MM.1S (cell line): ENCODE results near the gene CHST7.

ENCODE experiments used
- DNase-seq: peaks from one replicate; pipeline ENCODE4 v3.0.0-alpha.2; 2015
- H2AFZ ChIP-seq: fragments of 300-600 bp; sonication (generic); 2 replicates; pipeline ENCODE4 v1.6.0; 2016; ENCODE audit warnings: antibody characterized with exemption, low read length
- H3F3A ChIP-seq: fragments of 300-600 bp; sonication (generic); 2 replicates; pipeline ENCODE4 v1.6.1; 2016; ENCODE audit warnings: mild to moderate bottlenecking, antibody characterized with exemption, low read length, moderate library complexity, mixed read lengths; ENCODE audit not compliant: insufficient read depth
- H3K27ac ChIP-seq: fragments of 300-600 bp; sonication (generic); 2 replicates; pipeline ENCODE4 v1.5.1; 2016; ENCODE audit warnings: mild to moderate bottlenecking, low read length
- H3K27me3 ChIP-seq: fragments of 300-600 bp; sonication (generic); replicated peaks from 2 replicates; pipeline ENCODE4 v1.6.0; 2016; ENCODE audit warnings: low read length; ENCODE audit not compliant: insufficient read depth
- H3K36me3 ChIP-seq: fragments of 300-600 bp; sonication (generic); replicated peaks from 2 replicates; pipeline ENCODE4 v1.6.1; 2016; ENCODE audit warnings: mild to moderate bottlenecking, low read length, mixed read lengths; ENCODE audit not compliant: insufficient read depth
- H3K4me1 ChIP-seq: fragments of 300-600 bp; sonication (generic); 2 replicates; pipeline ENCODE4 v1.6.1; 2016; ENCODE audit warnings: low read length, mixed read lengths
- H3K4me2 ChIP-seq: fragments of 300-600 bp; sonication (generic); 2 replicates; pipeline ENCODE4 v1.6.0; 2016; ENCODE audit warnings: low read depth, low read length
- H3K4me3 ChIP-seq: fragments of 300-600 bp; sonication (generic); 2 replicates; pipeline ENCODE4 v1.5.1; 2016; ENCODE audit warnings: low read length, mixed read lengths
- H3K79me2 ChIP-seq: fragments of 300-600 bp; sonication (generic); 2 replicates; pipeline ENCODE4 v1.6.1; 2016; ENCODE audit warnings: mixed run types, low read length, mixed read lengths
- H3K9ac ChIP-seq: fragments of 300-600 bp; sonication (generic); 2 replicates; pipeline ENCODE4 v1.6.1; 2016; ENCODE audit warnings: low read length, mixed read lengths
- H3K9me2 ChIP-seq: fragments of 300-600 bp; sonication (generic); replicated peaks from 2 replicates; pipeline ENCODE4 v1.6.1; 2016; ENCODE audit warnings: mild to moderate bottlenecking, low read length, mixed read lengths; ENCODE audit not compliant: insufficient read depth
- H3K9me3 ChIP-seq: fragments of 300-600 bp; sonication (generic); replicated peaks from 2 replicates; pipeline ENCODE4 v1.6.1; 2016; ENCODE audit warnings: mild to moderate bottlenecking, low read length, mixed read lengths; ENCODE audit not compliant: insufficient read depth
- H4K20me1 ChIP-seq: fragments of 300-600 bp; sonication (generic); 2 replicates; pipeline ENCODE4 v1.6.1; 2016; ENCODE audit warnings: mild to moderate bottlenecking, low read length, moderate library complexity, mixed read lengths; ENCODE audit not compliant: insufficient read depth
- EZH2 ChIP-seq: fragments of 300-600 bp; sonication (generic); optimal IDR thresholded peaks from 2 replicates; pipeline ENCODE3; 2017; ENCODE audit warnings: low read depth, mild to moderate bottlenecking, antibody characterized with exemption, low read length, mixed read lengths
- EZH2phosphoT487 ChIP-seq: fragments of 300-600 bp; sonication (generic); IDR thresholded peaks from 2 replicates; pipeline ENCODE4 v1.6.1; 2018; ENCODE audit warnings: antibody characterized with exemption, low read length
- TF ChIP-seq, protein P1 (sequence below): fragments of 300-600 bp; sonication (generic); IDR thresholded peaks from 2 replicates; pipeline ENCODE4 v1.5.1; 2016; ENCODE audit warnings: antibody characterized with exemption, low read length, mixed read lengths

The CHST7 gene

DNA sequence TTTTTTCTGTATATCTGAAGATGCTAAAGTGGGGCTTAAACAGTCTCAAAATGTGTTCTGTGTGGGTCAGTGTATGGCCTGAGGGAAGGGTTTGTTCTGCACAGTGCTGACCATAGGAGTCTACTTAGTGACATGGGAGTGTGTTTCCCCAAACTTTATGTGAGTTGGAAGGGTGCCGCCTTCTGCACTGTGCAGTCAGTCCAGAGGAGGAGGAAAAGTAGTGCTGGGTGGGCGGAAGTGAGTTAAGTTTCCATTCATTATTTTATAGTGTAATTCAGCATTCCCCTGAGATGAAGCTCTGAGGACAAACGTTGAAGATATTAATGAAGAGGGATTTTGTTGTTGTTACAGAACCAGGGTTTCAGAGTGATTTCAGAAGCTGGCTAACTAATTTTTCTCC, 2.9 kb downstream of the CHST7 start:
- Histone ChIP-seq H3K4me1 (peaks cover 10% of the 10 kb centered on the region), H3K27me3 (no peaks in the 10 kb centered on the region), H3K79me2 (peaks cover 12% of the 10 kb centered on the region; the same call in 1 of the 2 replicates), H3K27ac (no peak overlapping the region), H3K9ac (no peak overlapping the region), H3K9me2 (no peaks in the 10 kb centered on the region), H4K20me1 (no peaks in the 10 kb centered on the region), H3K36me3 (no peaks in the 10 kb centered on the region), H3K9me3 (no peaks in the 10 kb centered on the region), H2AFZ (no peak overlapping the region), H3K4me3 (no peak overlapping the region), H3F3A (peaks cover 18% of the 10 kb centered on the region), H3K4me2 (no peak overlapping the region)
- TF ChIP-seq, protein P1, sequence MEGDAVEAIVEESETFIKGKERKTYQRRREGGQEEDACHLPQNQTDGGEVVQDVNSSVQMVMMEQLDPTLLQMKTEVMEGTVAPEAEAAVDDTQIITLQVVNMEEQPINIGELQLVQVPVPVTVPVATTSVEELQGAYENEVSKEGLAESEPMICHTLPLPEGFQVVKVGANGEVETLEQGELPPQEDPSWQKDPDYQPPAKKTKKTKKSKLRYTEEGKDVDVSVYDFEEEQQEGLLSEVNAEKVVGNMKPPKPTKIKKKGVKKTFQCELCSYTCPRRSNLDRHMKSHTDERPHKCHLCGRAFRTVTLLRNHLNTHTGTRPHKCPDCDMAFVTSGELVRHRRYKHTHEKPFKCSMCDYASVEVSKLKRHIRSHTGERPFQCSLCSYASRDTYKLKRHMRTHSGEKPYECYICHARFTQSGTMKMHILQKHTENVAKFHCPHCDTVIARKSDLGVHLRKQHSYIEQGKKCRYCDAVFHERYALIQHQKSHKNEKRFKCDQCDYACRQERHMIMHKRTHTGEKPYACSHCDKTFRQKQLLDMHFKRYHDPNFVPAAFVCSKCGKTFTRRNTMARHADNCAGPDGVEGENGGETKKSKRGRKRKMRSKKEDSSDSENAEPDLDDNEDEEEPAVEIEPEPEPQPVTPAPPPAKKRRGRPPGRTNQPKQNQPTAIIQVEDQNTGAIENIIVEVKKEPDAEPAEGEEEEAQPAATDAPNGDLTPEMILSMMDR, result no peak
- no peak for TF ChIP-seq EZH2
- no peak for DNase-seq

DNA sequence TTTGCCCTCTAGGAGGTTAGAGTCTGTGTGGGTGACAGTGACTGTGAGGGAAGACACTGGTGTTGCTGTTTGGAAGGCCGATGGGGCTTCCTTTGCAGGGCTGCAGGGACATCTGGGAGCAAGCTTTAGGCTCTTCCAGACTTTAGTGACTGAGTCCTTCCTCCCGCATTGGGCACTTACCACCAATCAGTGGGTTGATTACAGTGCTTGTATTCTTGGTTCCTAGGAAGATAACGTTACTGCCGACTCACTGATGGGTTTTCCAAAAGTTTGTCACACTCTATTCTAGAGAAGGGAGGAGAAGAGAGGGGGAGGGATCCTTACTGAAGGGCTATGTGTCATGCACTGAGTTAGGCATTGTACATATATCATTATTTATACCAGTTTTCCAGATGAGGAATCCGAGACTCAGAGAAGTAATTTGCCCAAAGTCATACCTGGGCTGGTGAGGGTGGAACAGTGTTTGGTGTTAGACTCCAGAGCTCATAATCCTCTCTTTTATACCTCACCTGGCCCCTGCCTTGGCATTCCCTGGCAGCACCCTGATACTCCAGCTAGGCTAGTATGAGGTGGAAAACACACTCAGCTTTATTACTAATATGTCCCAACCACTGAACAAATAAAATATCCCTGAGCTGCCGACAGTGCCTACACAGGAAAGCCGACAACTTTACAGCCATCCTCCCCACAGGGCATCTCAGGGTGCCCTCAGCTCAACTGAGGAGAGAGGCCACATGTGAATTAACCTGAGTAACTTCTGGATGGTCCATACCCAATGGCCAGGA, 3.8 kb downstream of the CHST7 start:
- H3K36me3 ChIP-seq, result no peaks in the 10 kb centered on the region
- peaks cover 12% of the 10 kb centered on the region for H3K79me2 ChIP-seq
- H2AFZ ChIP-seq, result no peak overlapping the region
- H3F3A ChIP-seq, result peaks cover 10% of the 10 kb centered on the region
- no peak for DNase-seq
- H4K20me1 ChIP-seq, result no peaks in the 10 kb centered on the region
- no peak overlapping the region for H3K27ac ChIP-seq
- H3K9me3 ChIP-seq, result no peaks in the 10 kb centered on the region
- no peak overlapping the region for H3K4me3 ChIP-seq
- H3K4me1 ChIP-seq, result peaks cover under 1% of the 10 kb centered on the region
- no peak overlapping the region for H3K9ac ChIP-seq
- no peaks in the 10 kb centered on the region for H3K27me3 ChIP-seq
- TF ChIP-seq, protein P1, result no peak
- no peak overlapping the region for H3K4me2 ChIP-seq
- no peaks in the 10 kb centered on the region for H3K9me2 ChIP-seq

DNA sequence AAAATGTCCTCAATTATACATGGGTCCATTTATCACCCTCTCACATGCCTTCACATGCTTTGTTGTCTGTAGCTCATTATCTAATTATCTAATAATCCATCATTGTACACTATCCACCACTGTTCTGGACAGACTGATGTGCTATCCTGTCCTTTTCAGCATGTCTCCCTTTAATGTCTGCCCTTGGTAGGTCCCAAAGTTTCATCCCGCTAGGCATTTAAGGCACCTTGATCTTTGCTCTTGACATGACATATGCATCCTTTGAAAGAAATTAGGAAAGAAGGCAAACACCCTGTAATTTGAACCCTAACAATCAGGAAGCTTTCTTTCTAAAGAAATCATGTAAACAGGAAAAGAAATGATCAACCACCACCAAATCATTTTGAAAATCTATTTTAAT, 5.7 kb downstream of the CHST7 start:
- no peak overlapping the region for H3K4me2 ChIP-seq
- peaks cover 12% of the 10 kb centered on the region for H3K79me2 ChIP-seq
- no peaks in the 10 kb centered on the region for H3K9me3 ChIP-seq
- TF ChIP-seq EZH2, result no peak
- H3F3A ChIP-seq, result no peaks in the 10 kb centered on the region
- H2AFZ ChIP-seq, result no peak overlapping the region
- no peaks in the 10 kb centered on the region for H4K20me1 ChIP-seq
- no peak overlapping the region for H3K4me3 ChIP-seq
- H3K36me3 ChIP-seq, result no peaks in the 10 kb centered on the region
- no peak overlapping the region for H3K9ac ChIP-seq
- H3K27ac ChIP-seq, result no peak overlapping the region
- H3K4me1 ChIP-seq, result no peaks in the 10 kb centered on the region
- H3K27me3 ChIP-seq, result no peaks in the 10 kb centered on the region
- H3K9me2 ChIP-seq, result no peaks in the 10 kb centered on the region
- DNase-seq, result no peak

DNA sequence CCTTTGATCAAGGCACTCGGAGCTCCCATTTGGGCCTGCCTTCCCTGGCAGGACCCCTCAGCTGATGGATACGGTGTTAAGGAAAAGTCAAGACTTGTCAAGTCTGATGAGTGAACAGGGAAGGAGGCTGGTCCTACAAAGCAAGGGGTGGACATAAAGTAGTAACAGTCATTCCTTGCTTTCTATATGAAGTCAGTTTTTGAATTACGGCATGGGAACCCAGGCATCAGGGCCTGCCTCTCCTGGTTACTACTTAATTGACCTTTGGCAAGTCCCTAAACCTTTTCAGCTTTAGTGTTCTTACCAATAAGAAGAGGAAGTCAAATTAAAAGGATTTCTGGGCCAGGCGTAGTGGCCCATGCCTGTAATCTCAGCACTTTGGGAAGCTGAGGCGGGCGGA, 7.0 kb downstream of the CHST7 start:
- Histone ChIP-seq H3K9ac (no peak overlapping the region), H3F3A (no peaks in the 10 kb centered on the region), H3K36me3 (no peaks in the 10 kb centered on the region), H4K20me1 (no peaks in the 10 kb centered on the region), H3K4me3 (no peak overlapping the region), H3K9me2 (no peaks in the 10 kb centered on the region), H3K4me1 (no peaks in the 10 kb centered on the region), H3K79me2 (peaks cover 7% of the 10 kb centered on the region), H3K4me2 (no peak overlapping the region), H3K9me3 (no peaks in the 10 kb centered on the region), H3K27me3 (no peaks in the 10 kb centered on the region), H3K27ac (no peak overlapping the region), H2AFZ (no peak overlapping the region)
- TF ChIP-seq EZH2, result no peak
- no peak for TF ChIP-seq EZH2phosphoT487
- TF ChIP-seq, protein P1, result no peak
- DNase-seq, result no peak
